ENCODE data around the gene CCDC51. TPM values are rescaled to one million over a fixed set of nuclear protein-coding genes. Genes with fewer than 3 reads are reported as not detected.
"Not testable (repeated sequence)": the region's sequence is repeated elsewhere in the genome, so short reads cannot be mapped to it uniquely, and the experiment has no call there.

Gene CCDC51
- total RNA-seq, 1 donor from 2014 or later: 39.4 TPM

DNA sequence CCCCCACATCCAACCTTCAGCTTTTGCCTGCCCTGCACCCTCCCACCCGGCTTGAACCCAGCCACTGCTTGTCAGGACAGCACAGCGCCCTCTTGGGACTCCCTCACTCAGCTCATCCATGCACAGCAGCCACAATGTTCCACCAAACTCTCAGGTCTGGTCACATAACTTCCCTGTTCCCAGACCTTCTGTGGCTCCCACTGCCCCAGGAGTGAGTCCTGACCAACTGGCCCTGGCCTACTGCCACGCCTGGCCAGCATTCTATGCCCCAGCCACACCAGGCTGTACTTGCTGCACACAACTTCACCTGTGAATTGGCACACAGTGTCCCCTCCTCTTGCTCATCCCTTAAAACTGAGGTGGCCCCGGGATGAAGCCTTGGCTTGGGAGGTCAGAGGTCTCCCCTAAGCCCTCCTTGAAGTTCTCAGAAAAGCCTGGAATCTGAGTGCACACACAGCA lies 31.1 kb downstream of the CCDC51 start:
- DNase-seq (ENCODE audit: low read depth): no peak

DNA sequence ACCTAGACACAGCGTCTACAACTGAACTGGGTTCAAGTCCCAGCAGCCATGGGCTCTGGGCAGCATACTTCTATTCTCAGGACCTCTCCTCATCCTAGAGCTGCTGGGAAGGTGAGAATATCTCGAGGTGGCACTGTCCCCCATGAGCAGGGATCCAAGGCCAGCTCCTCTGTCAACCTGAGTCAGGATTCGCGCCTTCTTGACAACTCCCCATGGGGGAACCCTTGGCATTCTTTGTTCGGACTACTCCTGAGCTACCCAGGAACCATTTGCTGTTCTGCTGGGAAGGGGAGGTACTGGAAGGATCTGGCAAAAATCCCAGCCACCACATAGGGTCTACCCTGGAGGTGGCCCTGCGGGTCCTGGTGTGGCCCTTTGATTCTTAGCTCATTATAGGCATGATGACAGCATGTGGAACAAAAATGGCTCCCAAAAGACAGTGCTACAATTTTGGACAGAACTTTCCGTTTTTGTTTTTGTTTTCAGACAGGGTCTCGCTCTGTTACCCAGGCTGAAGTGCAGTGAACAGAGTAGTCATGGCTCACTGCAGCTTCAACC lies 32.3 kb downstream of the CCDC51 start:
- DNase-seq (ENCODE audit: low read depth): no peak

DNA sequence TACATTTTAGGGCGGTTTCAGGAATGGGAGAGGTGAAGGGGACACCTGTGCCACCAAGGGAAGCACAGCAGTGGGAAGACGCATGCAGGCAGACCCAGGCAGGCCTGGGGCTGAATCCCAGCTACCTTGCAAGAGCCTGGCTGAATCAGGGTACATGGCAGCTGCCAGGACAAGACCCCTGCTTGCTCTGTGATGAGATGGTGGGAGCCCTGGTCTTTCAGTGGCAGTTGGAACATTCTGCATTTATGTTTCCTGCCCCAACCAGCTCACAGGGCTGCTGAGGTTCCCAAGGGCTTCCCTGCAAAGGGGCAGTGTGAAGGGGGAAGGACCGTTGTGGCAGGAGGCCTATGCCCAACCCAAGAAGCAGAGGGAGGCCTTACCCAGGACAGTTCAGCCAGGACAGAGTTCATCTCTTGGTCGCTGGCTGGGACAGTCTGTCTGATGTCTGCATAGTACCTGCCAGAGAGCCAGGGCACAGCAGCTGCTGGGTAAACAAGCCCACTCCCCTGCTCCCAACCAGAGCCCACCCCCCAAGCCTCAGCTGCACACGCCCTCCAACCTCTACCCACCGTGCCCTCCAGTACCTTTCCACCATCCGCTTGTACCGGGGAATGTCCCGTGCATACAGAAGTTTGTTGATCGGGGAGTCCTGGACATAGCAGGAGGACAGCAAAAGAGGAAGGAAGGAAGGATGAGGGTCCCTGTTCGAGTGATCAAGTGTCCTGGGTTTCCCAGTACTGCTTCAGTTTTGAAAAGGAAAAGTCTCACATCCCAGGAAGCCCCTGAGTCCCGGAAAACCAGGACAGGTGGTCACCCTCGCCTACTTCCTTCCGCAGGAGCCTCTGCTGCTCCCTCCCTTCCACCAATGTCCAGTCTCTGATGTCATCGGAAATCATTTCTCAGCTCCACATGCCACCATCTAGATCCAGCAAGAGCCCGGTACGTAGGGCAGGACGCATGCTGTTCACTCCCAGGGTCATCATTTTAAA lies 33.2 kb downstream of the CCDC51 start:
- no peak for DNase-seq (ENCODE audit: low read depth)

DNA sequence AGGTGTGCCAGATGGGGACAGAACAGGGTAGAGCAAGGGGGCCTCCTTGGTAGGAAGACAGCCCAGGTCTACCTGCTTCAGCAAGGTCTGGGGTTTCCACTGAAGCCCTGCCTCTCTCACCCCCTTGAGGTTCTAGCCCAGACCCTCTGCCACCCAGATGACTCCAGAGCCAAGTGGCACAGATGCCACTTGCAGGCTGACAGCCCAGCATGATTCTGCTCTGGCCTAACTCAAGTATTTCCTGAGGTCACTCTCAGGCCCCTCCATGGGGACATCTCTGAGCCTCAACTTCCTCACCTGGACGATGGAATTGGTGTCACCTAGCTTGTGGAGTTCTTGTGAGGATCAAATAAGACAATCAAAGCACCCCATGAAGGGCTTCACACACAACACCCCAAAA lies 33.9 kb downstream of the CCDC51 start:
- no peak for DNase-seq (ENCODE audit: low read depth)

DNA sequence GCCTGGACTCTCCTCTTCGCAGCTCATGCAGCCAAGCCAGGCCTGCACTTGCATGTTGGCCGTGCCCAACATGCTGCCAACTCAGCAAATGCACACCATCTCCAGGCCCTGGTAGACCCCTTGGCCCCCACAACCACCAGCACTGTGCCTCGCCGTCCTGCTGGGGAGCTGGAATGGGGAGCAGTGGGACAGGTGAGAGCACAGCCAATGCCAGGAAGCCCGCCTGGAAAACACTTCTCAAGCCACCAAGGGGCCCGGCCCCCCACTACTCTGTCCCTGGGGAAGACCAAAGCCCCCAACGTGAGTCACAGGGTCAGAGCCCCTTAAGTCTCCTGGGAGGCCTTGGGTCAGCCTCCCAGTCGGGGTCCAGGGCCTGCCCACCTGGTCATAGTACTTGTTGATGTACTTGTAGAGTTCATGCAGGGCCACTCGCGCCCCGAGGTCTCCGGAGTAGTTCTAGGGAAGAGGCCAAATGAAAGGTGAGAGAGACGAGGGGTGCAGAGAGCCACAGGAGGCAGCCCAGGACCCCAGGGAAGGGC lies 34.5 kb downstream of the CCDC51 start:
- DNase-seq (ENCODE audit: low read depth): no peak

DNA sequence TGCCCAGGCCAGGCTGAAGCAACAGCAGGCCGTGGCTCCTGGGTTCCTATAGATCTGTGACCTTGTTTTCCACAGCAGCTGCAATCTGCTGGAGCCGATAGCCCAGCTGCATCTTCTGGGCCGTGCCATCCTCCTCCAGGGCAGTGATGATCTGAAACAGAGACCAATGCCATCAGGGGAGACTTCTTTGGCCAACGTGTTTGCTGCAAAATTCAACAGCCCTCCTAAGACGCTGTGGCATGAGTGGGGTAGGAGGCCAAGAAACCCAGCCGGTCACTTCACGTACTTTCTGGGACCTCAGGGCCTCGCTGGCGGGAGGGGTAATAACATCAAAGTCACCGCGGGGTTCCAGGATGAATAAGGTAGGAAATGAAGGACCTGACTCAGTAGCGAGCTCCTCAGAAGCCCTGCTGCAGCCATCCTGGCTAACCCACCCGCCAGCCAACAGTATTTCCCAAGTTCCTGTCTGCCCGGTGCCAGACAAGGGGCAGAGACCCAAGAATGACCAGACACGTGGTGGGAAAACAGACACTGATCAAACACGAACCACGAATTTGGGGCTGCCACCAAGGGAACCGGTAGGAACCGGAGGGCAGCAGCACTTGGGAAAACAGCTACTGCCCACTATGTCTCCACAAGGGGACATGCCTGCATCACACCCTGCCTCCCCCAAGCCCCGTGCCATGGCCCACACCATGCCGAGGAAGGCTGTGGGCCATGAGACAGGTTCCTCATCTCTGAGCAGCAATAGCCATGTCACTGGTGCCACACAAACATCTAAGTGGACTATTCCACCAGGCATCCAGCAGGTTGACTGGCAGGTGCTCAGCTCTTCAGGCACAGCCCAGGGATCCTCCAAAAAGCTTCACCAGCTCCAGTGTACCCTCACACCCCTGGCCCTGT lies 35.2 kb downstream of the CCDC51 start:
- no peak for DNase-seq (ENCODE audit: low read depth)

DNA sequence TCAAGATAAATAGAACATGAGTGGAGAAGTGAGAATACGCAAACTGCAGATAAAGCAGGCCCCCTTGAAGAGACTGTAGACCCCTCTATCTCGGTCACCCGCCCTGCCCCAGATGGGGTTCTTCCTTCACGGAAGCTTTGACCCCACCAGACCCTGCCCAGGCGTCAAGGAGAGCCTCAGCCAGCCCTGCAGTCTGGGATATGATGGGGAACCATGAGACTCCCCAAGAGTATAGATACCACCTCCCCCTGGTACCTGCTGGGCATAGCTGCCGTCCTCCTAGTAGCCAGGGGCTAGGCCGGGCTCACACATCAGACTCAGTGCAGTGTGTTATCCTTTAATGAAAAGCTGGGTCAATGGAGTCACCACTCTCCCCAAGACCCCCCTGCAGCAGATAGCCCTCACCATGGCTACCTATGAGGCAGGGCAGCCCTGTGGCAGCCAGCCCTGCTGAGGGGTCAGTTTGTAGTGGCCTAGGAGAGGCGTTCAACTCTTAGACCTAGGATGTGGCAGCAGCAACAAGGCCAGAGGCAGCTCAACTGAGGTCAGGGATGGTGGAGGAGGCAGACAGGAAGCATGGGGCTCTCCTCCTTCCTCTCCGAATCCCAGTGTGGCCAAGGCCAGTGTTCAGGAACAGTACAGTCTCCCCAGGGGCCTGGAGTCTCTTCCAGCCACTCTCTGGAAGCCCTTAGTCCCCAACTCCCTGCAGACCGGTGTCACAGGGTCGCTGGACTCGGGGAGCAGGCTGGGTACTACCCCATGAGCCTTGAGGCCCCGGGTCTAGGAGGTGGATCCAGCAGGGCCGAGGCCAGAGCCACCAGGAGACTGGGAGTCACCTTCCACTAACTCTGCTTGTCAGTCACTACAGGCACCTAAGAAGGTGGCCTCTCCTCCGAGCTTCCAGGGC lies 36.1 kb downstream of the CCDC51 start:
- no peak for DNase-seq (ENCODE audit: low read depth)

DNA sequence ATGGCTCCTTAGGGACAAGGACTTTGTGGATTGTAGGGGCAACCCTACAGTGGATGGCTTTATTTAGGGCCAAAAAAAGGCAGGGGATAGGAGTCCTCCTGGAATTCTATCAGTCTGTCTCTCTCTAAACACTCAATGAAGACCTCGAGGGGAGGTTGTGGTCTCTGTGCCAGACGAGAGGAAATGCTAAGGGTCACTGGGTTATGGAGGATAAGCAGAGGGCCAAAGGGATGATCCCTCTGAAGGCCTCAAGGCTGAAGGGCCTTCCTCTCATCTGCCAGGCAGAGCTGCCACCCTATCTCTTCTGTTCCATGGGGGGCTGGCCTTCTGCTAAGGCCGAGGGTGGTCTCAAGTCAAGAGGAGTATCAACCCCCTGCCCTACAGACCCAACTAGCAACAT lies 37.0 kb downstream of the CCDC51 start:
- DNase-seq (ENCODE audit: low read depth): no peak

DNA sequence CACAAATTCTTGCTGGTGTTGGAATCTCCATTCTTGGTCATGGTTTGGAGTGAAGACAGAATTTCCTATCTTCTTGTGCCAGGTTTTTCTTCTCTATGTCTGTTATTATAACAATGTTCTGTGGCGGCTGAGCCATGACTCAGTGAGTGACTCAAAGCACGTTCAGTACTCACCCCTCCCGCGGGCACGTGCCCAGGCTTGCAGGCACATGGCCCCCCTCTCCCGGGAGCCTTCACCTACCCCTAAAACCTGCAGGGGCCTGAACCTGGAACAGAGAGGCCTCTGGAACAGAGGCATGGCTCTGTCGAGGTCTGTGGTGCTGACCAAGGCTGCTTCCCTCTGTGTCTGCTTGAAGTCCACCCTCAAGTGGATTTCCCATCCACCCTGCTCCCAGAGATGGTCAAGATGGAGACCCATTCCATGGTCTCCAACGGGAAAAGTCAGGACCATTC lies 37.6 kb downstream of the CCDC51 start:
- DNase-seq (ENCODE audit: low read depth): peak; percentile 85

DNA sequence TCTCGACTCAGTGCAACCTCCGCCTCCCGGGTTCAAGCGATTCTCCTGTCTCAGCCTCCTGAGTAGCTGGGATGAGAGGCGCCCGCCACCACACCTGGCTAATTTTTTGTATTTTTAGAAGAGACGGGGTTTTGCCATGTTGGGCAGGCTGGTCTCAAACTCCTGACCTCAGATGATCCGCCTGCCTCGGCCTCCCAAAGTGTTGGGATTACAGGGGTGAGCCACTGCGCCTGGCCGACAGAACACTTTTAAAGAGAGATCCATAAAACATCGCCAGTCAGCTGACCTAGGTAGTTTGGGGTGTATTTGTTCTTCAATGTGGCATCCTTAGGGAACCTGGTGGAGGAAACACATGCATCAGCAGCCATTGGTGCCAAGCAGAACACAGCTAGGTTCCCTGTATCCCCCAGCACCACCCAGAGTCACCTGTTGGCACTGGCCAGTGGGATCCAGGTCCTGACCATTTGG lies 38.5 kb downstream of the CCDC51 start:
- not testable (repeated sequence) for DNase-seq (ENCODE audit: low read depth)

DNA sequence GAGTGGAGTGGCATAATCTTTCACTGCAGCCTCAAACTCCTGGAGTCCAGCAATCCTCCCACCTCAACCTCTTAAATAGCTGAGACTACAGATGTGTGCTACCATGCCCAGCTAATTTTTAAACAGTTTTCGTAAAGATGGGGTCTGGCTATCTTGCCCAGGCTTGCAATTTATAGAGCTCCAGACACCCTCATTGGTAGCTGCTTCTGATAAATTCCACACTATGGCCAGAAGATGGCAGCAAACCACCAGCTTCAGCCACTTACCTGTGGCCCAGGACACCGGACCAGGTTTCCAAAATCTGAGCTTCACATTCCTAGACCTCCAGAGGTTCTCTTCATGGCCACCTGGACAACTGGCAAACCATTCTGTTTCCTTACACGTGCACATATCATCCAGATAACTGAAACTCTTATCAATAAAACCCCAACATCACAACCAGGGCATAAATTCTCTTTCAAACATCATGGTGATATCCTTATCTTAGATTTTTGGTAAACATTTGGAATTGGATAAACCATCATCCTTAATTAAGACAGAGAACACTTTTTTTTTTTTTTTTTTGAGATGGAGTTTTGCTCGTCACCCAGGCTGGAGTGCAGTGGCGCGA lies 39.0 kb downstream of the CCDC51 start:
- peak; percentile 69 for DNase-seq (ENCODE audit: low read depth)

DNA sequence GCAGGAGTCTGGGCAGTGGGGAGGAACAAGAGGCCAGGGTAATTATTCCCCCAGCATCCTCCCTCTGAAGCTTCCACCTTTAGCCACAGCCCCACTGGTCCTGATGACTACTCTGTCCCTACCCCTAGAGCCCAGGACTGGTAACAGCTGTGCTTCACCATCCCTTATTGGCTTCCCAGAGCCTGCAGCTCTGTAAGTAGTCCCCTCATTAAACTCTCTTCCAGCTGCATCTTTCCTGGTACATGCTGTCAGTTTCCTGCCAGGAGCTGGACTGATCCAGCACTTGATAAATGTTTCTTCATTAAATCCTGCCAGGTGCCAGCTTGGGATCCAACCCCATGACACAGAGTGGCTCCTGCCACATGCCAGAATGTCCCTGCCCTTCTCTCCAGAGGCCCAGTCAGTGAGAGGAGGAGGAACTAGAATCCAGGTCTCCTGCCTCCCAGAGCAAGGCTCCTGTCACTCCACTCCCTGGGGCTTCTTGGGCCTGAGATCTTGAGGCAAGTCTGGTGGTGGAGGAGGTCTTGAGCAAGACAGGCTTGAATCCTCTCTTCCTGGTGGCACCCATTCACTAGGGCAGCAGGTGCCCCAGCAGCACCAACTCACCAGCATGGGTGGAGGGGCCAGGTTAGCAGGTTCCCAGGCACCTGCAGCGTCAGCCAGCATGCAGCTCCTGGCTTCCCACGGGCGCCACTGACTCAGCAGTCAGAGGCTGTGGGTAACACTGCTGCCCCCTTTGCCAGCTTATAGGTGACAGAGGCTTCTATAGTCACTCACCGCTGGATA lies 40.3 kb downstream of the CCDC51 start:
- peak; percentile 13 for DNase-seq (ENCODE audit: low read depth)

DNA sequence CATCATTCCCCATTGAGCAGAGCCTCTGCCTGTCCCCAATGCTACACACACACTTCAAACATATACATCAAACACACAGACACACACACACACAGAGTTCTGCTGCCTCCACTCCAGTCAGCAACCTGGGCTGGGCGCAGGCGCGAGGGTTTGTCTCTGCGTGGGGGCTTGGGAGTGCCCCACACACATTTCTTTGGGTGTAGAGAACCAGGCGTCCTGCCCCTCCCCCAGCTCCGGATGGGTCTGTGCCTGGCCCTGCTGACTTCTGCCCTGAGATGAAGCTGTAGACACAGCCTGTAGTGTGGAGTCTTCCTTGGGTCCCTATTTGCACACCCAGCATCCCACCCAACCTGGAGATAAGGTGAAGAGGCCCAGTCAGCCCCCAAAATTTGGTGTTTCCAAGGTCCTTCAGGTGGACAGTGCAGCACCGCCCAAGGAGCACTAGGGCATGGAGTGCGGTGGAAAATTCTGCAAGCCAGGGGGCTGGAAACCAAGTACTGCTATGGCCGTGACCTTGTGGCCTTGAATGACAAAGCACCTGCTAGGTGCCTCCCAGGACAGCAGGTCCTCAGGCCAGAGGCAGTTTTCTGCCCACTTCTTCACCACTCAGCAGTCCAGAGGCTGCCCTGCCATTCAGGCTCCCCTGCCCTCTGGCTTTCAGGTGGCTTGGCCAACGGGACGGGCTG lies 41.1 kb downstream of the CCDC51 start:
- no peak for DNase-seq (ENCODE audit: low read depth)

DNA sequence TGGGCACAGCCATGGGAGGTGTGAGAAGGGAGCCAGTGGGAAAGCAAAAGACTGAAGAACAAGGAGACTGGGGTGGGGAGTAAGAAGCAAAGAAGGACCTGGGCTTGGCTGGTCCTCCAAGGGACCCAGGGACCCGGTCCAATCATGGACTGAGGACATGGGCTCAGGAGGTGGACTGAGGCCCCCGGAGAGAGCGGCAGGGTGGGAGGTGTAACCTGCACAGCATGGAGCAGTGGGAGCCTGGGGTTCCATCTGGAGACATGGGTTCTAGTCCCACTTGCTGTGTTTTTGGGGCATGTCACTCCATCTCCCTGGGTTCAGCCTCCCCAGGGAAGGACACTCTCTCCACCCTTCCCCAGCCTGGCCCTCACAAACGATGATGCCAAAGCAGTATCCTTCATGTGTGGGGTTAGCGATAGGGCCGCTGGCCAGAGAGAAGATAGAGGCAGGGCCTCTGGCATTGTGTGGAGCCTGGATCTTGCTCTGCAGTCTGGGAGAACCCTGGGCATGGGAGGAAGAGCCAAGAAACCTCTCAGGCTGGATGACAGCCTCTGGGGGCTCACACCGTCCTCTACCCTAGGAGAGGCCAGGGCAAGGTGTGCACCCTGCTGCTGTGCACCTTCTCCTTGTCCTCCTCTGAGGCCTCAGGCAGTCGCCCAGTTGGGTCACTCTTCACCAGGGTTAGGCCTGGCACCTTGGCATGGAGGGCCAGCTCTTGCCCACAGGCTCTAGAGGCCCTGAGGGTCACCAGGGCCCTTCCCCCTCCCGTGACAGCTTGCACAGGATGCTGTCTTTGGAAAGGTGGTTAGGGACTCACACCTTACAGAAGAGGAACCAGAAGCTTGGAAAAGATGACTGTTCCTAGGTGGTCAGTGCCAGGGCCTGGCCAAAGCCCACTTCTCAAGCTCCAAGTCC lies 41.9 kb downstream of the CCDC51 start:
- DNase-seq (ENCODE audit: low read depth): no peak

DNA sequence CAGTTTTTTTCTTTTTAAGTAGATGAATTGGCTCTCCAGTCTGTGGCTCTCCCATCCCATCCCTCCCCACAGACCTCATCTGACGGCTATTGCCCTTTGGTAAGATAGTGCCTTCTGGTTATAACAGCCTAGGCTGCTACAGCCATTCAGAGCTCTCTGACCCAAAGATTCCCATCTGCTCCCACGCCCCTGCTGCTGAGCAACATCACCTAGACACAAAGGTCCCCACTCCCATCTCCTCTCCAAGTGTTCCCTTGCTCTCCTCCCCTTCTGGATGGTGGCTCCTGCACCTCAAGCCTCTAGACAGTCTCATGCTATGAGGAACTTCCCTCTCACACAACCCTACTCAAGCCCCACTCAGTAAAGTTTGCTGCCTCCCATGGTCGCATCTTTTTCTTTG lies 44.2 kb downstream of the CCDC51 start:
- DNase-seq (ENCODE audit: low read depth): no peak

DNA sequence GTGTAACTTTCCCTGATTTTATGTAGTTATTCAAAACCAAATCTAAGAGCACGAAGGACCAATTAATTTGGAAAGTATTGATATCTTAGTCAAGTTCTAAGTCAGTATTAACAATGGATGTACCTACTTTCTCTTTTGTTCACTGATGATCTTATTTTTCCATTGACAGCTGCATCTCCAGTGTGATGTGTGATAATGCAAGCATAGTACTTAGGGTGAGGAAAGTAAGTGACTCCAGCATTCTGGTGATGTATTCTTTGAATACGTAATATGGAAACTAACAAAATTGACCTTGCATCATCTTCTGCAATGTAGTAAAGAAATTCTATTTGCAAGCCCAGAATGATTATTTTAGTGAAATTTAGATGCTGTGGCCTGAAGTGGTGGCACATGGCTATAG lies 45.5 kb downstream of the CCDC51 start:
- no peak for DNase-seq (ENCODE audit: low read depth)

DNA sequence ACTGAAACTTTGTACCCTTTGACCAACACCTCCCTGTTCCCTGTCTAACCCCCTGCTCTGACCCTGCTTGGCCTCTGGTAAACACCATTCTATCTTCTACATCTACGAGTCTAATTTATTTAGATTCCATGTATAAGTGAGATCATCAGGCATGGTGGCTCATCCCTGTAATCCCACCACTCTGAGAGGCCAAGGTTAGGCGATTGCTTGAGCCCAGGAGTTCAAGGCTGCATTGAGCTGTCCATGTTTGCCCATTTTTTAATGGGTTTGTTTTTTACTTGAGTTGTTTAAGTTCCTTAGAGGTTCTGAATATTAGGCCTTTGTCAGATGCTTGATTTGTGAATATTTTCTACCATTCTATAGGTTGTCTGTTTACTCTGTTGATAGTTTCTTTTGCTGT lies 51.0 kb downstream of the CCDC51 start:
- no peak for DNase-seq (ENCODE audit: low read depth)

Measured in myocyte (in vitro differentiated cells).